ENCODE measurements around the gene ELL2. TPM values are rescaled to one million over a fixed set of nuclear protein-coding genes. Genes with fewer than 3 reads are reported as not detected.

The ELL2 gene
- total RNA-seq, 2 experiments from 2014 or later: 82.6 to 96.8 TPM

DNA sequence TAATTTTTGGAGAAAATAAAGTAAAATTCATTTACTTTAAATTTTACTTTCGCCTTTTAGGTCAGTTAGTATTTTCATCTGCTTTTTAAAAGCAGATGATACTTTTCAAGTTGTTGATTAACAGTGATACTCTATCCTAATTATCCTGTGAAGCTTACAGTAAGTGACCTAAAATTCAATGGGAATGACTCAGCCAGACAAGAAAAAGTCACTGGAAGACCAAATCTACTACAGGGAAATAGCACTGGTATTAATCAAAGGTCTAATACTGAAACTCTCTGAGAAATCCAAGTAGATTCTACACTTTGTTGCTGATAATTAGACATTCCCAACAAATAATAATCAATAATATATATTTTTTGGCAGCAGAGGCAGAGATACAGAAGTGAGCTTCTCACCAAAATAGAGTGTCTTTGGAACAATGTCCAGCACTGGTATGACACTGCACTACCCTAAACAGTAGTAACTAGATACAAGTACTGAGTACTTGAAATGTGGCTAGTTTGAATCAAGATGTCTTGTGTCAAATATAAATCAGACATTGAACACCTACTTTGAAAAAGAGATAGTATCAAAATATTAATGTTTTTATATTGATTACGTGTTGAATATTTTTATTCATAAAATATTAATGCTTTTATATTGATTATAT lies 22.8 kb upstream of the ELL2 start:
- CTCF ChIA-PET: no interaction called here
- POLR2A ChIA-PET: no interaction called here

GRCh38 chr5:95983509-95983908 lies 21.9 kb upstream of the ELL2 start:
- ChIA-PET POLR2A (no interaction called here), CTCF (no interaction called here)

GRCh38 chr5:95983080-95983479 lies 21.4 kb upstream of the ELL2 start:
- CTCF ChIA-PET: no interaction called here

DNA sequence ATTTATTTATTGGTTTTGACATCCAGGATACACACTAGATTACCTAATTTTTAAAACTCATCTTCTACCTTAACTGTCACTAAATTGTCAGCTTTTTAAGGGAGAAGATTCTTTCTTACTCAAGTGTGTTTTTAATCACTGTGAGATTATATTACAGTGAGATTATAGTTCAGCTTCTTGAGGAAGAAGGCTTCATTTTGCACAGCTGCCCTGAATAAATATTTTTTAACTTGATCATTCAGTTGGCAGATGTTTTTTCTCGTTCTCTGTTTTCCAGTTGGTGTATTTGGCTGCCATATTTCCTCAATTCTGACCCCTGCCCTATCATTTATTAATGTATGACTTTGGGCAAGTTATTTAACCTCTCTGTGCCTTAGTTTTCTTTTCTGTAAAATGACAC lies 15.0 kb upstream of the ELL2 start:
- ChIA-PET POLR2A (no interaction called here), CTCF (no interaction called here)

More at GRCh38 chr5:95983080-95983479, 21.4 kb upstream of the ELL2 start:
- POLR2A ChIA-PET: no interaction called here

DNA sequence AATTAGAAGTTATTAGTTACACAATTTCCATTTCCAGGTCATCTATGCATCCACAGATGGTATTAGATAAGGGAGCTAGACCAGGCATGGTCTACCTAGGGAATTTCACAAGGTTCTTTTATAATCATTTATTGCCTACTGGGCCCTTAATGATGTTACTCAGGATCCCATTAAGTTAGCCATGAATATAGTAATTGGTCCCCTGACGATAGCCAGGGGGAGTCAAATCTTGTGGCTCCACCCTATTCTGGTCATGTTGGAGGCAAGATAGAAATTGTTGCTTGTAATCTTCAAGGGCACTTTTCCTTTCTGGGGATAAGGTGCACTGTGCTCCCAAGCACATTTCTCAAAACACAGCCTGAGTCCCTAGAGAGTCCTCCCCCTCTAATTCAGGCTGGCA lies 14.1 kb upstream of the ELL2 start:
- CTCF ChIA-PET: no interaction called here
- POLR2A ChIA-PET: no interaction called here

DNA sequence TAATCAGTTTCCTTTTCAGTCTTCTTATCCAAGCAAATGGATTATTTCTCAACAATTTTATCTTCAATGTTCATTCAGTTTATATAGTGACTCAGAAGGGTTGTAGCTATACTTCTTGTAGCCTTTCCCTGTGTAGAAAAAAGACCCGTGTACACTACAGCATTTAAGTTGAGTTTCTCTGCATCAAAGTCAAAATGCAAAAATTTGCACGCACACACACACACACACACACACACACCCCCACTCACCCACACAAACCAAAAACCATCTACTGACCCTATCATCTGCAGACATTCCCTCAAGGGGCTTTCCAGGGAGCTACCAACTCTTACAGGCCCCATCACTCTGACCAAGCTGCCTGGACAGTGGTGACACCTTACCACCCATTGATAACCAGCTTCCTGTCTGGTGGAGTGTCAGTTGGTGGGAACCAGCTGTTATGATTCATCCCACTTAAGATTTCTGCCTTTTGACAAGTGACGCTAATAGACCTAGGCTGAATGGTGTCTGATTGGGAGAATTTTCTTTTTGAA lies 12.2 kb upstream of the ELL2 start:
- POLR2A ChIA-PET: no interaction called here
- CTCF ChIA-PET: interaction anchor here (0.7 kb wide), 1 partner anchor 11 kb away, joined by 4 read pairs; no protein-coding TSS in a partner anchor

GRCh38 chr5:95972196-95972595 lies 10.5 kb upstream of the ELL2 start:
- CTCF ChIA-PET: no interaction called here
- POLR2A ChIA-PET: no interaction called here

- POLR2A ChIA-PET: no interaction called here
- CTCF ChIA-PET: no interaction called here
These were observed 8.7 kb upstream of the ELL2 start for GRCh38 chr5:95970359-95970704.

DNA sequence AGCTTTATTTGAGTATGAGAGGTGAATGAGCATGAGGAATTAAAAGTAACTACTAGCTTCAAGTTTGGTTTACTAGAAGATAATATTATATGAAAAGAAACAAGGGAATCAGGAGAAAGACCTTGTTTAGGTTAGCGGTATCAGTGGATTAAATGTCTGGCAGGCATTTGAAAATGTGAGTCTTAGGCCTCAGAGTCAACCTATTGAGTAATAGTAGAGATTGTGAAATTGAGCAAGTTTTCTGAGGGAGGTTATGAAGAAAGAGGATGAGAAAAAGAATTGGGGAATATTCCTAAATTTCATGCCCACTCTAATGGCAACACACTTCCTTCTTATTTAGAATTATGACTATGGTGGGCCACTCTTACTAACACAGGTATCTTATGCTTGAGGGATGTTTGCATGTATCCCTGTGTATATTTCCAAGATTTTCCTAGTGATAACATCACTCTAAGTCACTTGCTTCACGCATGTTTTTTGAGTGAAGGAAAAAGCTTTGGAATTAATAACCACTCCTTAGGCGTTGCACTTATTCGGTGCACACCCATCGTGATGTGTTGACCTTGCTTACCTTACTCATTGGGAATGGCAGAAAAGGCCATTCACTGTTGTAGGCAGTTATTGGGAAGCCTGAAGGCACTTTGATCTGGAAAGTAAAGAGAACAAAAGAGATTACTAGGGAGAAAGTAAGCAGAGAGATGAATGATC lies 8.2 kb upstream of the ELL2 start:
- ChIA-PET CTCF (no interaction called here), POLR2A (no interaction called here)

GRCh38 chr5:95969055-95969454 lies 7.4 kb upstream of the ELL2 start:
- POLR2A ChIA-PET: no interaction called here
- CTCF ChIA-PET: no interaction called here

DNA sequence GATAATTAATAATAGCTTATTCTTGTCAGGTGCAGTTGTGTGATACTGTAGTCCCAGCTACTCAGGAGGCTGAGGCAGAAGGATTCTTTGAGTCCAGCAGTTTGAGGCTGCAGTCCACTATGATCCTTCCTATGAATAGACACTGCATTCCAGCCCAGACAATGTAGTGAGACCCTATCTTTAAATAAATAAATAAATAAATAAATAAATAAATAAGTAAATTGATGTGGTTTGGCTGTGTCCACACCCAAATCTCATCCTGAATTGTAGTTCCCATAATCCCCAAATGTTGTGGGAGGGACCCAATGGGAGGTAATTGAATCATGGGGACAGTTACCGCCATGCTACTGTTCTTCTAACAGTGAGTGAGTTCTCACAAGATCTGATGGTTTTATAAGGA lies 5.6 kb upstream of the ELL2 start:
- CTCF ChIA-PET: no interaction called here
- POLR2A ChIA-PET: no interaction called here

GRCh38 chr5:95966005-95966404 lies 4.4 kb upstream of the ELL2 start:
- ChIA-PET CTCF (no interaction called here), POLR2A (no interaction called here)

- CTCF ChIA-PET: interaction anchor here (1.0 kb wide), 2 partner anchors 105 to 120 kb away, joined by 3 to 4 read pairs; no protein-coding TSS in a partner anchor
- POLR2A ChIA-PET: no interaction called here
These were observed 2.2 kb upstream of the ELL2 start for GRCh38 chr5:95963650-95964410.

DNA sequence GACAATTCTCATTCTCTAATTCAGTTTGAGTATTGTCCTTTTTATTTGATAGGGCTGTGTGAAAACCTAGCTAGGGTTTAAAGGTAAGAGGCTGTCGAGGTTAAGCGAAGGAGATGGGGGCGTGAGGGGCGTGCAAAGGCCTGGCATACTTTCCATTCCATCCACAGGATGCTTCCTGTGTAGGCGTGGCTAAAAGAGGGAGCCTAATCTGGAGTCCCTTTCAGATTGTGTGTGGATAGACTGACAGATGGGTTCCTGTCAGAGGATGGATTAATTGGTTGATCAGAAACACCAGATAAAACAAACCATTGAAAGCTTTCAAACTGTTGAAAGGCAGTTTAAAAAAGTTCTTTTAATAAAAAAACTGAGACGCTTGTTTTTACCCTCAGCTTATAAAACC lies 1.1 kb upstream of the ELL2 start:
- ChIA-PET POLR2A (no interaction called here), CTCF (no interaction called here)

DNA sequence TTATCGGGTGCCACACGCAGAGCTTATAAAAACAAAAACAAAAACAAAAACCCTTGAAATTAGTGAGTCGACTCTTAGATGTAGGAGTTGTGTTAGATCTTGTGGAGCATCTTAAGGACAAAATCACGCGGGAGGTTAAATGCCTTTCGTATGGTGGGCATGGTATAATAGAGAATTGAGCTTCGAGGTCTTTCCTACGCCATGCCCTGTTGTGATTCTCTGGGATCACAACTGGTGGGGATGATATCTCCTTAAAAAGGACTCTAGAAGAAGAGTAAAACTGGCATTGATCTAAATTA lies 773 bp upstream of the ELL2 start:
- ChIA-PET POLR2A (no interaction called here), CTCF (no interaction called here)

- POLR2A ChIA-PET: interaction anchor here (1.5 kb wide), 1 partner anchor 99 kb away, joined by 3 read pairs; no protein-coding TSS in a partner anchor
- CTCF ChIA-PET: interaction anchor here (0.6 to 1.2 kb wide), 5 partner anchors 43 to 376 kb away, joined by 3 read pairs; no protein-coding TSS in a partner anchor
These were observed 709 bp downstream of the ELL2 start for GRCh38 chr5:95960667-95961616.

- ChIA-PET POLR2A (interaction anchor here (1.5 kb wide), 1 partner anchor 98 kb away, joined by 3 read pairs; no protein-coding TSS in a partner anchor), CTCF (interaction anchor here (0.8 kb wide), 1 partner anchor 322 kb away, joined by 3 read pairs; no protein-coding TSS in a partner anchor)
These were observed 1.6 kb downstream of the ELL2 start for GRCh38 chr5:95959888-95960666.

GRCh38 chr5:95959051-95959887 lies 2.4 kb downstream of the ELL2 start:
- ChIA-PET CTCF (no interaction called here), POLR2A (interaction anchor here (0.6 kb wide), 1 partner anchor 187 kb away, joined by 4 read pairs; no protein-coding TSS in a partner anchor)

Measured in activated CD8-positive, alpha-beta memory T cell treated with anti-CD3 and anti-CD28 coated beads for 36 hours (primary cell).